GM19035 (cell line): Measurements from ENCODE around the gene IRF2.
"Not testable (repeated sequence)": the region's sequence is repeated elsewhere in the genome, so short reads cannot be mapped to it uniquely, and the experiment has no call there.

Source experiments
- ATAC-seq: cut with Tn5 transposase; IDR thresholded peaks from one replicate; pipeline ENCODE4 v1.9.1; 2021; ENCODE audit not compliant: unreplicated experiment

The IRF2 gene

DNA sequence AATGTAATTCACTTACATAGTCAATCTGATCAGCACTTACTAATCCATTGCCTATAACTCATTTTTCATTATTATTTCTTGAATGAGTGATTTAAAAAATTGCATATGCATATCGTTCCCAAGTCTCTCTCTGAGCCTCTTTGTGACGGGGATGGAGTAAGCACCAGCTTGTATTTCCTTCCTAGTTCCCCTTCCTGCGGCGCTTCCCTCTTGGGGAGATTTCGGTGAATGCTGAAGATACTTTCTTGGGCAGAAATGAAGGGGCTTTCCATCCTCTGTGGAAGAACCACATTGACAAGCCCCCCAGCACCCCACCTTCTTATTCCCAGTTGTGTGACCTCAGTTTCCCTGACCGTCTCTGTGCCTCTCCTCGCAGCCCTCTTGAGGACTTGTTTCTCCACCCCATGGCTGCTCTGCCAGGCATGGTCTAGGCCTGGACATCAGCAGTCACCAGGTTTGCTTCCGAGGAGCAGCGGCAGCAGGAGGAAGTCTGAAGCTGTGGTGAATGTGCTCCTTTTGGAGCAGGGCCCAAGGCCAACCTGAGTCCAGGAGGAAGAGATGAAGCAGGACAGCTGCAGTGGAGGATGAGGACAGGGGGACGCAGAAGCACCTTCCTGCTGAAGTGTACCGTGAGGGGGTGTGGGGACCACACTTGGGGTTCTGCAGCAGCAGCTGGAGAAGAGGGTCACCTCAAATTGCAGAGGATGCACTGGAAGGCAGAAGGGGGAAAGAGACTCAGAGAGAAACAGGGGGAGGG is 124.9 kb downstream of the IRF2 start:
- ATAC-seq, result no peak

DNA sequence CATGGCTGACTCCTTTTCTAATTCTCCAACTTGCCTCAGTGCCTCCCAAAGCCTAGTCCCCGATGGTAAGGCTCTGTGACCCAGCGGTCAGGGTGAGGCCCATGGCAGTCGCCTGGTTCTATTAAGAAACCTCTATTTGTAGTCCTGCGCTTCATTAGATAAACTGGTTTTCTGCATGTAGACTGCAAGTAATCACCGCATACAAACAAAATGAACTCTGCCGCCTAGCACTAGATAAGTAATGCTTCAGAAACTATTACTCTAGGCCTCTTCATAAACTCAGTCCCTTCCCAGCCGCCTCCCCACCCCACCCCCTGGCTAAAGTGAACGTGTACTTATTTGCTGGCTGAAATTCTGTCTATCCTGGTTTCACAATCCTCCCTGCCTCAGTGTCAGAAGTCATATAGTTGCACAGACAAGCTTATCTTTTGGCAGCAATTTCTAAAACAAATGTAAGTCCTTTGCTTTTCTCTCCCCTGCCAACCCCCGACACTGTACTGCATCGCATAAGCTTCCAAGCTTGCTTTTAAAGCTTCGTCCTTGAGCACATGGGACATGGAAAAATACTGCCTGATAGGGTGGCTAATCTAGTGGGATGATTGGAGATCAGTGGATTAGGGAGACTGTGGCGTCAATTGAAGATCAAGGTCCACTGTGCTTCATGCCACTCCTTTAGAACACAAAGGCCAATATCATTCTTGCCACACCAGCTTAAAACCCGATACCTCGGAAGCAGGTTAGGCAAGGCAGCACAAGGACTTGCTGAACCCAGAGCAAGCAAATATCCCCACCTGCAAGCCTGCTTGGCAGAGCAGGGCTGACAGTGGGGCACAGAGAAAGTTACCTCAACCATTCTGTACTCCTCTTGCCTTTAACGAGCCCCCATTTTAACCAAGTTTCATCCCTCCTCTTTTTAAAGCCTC is 125.8 kb downstream of the IRF2 start:
- ATAC-seq, result no peak

DNA sequence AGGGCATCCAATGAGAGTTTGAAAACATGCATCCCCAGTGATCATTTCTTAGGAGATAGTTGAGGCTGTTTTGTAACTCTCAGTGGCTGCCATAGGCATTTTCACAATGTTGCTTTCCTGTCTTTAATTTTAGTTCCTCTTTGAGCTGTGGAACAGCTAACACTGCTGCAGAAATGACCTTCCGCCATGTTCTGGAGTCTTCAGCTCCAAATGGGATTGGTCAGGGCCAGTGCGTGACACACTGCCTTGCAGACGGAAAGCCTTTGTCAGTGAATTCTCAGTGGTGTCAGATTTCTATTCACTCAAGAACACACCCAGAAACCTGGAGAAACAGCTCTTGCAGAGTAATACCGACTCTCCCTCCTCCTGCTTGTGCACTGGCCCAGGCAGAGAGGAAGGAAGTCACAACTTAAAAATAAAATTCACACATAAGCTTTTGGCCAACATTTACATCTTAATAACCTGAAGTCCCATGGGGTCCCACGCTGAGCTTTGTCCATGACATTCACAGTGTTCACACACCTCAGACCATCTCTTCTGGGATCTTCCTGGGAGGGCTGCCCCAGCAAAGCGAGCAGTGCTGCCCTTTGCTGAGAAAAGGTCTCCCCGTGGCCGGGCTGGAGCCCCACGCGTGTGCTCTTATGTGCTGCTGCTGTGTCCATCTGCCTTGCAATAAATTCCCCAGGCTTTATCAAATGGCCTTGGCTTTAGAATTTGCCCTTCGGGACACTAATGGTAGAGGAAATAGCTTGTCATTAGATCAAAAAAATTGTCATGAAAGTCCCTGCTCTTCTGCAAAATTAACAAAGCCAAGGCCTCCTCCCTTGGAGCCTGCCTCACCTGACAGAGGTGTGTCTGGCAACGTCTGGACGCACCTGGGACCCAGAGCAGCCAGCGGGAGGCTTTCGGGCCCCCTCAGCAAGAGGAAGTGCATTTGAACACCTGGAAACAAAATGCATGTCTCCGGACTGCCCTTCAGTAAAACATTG is 126.8 kb downstream of the IRF2 start:
- peak; percentile 73 for ATAC-seq

- no peak for ATAC-seq
Measured at GRCh38 chr4:184346682-184347081, 127.7 kb downstream of the IRF2 start.

- ATAC-seq, result not testable (repeated sequence)
Measured at GRCh38 chr4:184346273-184346672, 128.1 kb downstream of the IRF2 start.

DNA sequence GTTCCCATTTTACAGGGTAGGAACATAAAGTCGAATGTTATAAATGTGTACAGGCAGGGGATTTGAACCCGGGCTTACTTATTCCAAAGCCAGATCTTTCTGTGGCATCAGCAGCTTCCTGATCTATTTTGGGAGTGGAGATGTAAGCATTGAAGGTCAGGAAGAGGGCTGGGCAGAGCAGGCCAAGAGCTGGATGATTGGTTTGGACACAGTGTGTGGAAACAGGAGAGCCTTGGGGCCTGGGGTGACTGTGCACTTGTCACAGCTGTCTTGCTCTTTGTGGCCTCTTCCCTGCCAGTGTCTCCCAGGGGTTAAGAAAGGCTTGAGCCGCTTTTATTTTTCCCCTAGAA is 128.8 kb downstream of the IRF2 start:
- no peak for ATAC-seq

DNA sequence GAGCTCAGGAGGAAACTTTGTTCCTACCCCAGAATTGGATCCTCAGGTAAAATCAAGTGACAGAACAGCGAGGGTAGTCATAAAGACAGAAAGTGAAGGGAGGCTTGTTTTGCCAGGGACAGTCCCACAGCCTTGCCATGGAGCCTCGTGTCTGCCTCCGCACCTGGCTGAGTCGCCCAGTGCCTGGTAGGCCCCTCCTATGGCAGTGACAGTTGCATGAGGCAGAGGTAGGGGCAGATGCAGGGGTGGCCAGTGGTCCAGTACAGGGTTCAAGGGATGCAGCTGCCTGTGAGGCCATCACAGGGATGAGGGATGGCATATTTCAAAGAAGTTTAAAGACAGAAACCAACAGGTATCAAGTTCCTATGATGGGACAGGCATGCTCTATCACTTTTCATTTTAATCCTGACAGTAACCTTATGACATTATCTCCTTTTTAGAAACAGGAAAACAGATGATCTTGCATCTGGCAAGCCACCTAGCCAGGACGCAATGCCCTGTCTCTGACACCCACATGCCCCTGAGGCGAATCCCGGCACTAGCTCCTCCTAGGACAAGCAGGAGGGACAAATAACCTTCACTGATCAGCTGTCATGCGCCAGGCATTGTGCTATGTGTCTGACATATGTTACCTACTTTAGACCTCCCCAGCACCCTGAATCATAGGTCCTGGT is 129.3 kb downstream of the IRF2 start:
- no peak for ATAC-seq

GRCh38 chr4:184344435-184344834 is 129.9 kb downstream of the IRF2 start:
- ATAC-seq, result no peak

DNA sequence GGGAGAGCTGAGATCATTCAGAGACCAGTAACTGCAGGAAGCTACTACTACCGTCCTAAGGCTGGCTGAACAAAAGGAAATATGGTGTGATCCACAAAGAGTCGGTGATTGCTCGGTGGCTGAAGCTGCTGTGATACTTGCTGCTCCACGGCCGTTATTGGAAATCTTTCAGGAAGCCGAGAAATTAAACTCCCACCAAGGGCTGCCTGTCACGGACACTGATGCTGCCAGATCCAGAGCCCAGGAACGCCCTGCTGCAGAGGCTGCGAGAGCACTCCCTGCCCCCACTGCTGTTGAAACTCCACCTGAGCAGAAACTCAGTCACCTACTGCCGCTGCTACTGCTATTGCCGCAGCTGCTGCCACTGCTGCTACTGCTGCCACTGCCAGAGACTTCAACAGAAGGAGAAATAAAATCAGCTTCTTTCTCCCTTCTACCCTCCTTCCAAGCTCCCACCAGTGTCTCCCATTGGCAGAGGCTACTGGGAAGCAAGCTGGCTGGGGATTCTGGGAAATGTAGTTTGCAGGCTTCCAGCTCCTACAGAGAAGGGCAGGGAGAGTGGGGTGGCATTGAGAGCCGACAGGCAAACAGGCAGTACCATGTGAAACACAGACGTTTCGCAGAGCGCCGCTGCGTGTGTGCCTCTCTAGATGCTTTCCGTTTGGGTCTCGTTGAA is 130.7 kb downstream of the IRF2 start:
- ATAC-seq, result peak; percentile 43

DNA sequence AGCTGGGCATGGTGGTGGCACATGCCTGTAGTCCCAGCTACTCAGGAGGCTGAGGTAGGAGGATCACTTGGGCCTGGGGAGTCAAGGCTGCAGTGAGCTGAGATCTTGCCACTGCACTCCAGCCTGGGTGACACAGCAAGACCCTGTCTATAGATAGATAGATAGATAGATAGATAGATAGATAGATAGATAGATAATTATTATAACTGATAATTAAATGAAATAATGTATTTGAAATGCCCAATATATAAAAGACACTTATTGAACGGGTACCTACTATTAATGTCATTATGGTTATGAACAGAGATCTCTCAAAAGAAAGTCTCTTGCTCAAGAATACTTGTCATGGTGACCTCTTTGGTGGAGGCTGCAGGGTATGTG is 131.5 kb downstream of the IRF2 start:
- not testable (repeated sequence) for ATAC-seq

GRCh38 chr4:184342167-184342856 is 132.0 kb downstream of the IRF2 start:
- no peak for ATAC-seq

DNA sequence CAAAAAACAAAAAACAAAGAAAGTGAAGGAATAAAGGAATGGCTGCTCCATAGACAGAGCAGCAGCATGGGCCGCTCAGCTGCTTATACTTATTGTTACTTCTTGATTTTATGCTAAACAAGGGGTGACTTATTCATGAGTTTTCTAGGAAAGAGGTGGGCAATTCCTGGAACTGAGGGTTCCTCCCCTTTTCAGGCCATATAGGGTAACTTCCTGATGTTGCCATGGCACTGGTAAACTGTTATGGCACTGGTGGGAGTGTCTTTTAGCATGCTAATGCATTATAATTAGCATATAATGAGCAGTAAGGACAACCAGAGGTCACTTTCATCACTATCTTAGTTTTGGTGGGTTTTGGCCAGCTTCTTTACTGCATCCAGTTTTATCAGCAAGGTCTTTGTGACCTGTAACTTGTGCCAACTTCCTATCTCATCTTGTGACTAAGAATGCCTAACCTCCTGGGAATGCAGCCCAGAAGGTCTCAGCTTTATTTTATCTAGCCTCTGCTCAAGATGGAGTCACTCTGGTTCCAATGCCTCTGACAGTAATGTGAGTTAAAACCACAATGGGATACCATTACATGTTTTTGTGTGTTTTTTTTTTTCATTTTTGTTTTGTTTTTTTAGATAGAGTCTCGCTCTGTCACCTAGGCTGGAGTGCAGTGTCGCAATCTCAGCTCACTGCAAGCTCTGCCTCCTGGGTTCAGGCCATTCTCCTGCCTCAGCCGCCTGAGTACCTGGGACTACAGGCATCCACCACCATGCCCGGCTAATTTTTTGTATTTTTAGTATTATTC is 134.8 kb downstream of the IRF2 start:
- ATAC-seq, result not testable (repeated sequence)

DNA sequence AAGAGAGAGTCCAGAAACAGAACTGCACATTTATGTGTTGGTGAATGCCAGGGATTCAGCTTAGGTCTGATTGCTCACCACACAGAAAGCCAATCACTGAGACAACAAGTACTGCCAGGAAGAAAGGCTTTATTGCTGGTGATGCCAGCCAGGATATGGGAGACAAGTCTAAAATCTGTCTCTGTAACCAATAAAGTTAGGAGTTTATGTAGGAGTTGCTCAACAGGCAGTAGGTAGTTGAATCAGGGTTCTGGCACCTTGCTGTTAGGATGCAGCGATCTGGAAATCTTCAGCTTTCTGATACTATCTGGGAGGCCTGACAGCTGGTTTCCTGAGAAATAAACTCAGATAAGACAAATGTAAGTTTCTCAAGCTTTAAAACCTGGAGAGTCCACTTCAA is 136.4 kb downstream of the IRF2 start:
- ATAC-seq, result no peak
